Measurements from ENCODE around the gene PSMC3IP.
"Not testable (repeated sequence)": the region's sequence is repeated elsewhere in the genome, so short reads cannot be mapped to it uniquely, and the experiment has no call there.

The PSMC3IP gene

DNA sequence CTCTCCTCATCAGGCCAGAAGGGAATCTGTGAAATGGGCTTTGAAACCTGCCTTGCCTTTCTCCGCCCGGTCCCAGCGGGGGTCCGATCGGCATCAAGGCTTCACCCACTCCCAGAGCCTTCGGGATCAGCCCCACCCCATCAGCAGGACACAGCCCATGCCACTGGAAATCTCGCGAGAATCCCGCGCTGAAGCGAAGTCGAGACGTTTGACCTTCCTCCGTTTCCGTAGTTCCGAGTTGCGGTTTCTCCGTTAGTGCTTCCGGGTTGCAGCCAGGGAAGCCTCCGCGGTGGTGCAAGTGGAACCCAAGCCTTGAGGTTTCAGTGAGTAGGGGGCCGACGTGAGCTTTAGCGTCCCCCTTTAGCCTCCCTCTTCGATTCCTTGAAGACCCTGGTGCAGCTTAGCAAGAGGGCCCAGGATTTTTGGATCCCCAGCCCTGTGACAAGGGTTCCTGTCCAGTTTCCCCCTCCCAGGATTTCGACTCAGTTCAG is 15.6 kb downstream of the PSMC3IP start, which contains the start of gene COASY:
COASY (plus strand) TSS at position 252 of the 491 bp plus-strand sequence. CDS start 475 bp downstream, outside the sequence.
- DNase-seq (ENCODE audit: low read depth): peak; percentile 81

DNA sequence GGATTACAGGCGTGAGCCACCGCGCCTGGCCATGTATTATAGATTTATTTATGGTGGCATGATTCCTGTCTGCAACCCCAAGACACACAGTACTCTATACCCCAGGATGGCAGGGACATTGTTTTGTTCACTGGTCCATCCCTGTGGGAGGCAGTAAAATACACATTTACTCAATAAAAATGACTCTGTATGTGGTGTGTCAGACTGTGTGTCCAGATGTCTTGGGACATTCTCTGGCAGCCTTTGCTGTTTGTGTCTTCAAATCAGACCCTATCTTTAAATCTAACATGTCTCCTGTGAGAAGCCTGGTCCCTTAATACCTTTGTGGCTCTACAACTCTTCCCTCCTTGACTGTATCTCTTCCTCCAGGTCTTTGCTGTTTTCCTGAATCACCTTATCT is 17.3 kb downstream of the PSMC3IP start:
- no peak for DNase-seq (ENCODE audit: low read depth)

DNA sequence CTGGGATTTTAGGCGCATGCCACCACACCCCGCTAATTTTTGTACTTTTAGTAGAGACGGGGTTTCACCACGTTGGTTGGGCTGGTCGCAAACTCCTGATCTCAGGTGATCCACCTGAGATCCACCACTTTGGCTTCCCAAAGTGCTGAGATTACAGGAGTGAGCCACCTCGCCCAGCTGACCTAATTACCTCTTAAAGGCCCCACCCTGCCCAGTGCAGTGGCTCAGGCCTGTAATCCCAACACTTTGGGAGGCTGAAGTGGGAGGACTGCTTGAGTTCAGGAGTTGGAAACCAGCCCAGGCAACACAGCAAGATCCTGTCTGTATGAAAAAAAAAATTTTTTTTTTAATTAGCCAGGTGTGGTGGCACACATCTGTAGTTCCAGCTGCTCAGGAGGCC is 18.5 kb downstream of the PSMC3IP start:
- DNase-seq (ENCODE audit: low read depth): no peak

DNA sequence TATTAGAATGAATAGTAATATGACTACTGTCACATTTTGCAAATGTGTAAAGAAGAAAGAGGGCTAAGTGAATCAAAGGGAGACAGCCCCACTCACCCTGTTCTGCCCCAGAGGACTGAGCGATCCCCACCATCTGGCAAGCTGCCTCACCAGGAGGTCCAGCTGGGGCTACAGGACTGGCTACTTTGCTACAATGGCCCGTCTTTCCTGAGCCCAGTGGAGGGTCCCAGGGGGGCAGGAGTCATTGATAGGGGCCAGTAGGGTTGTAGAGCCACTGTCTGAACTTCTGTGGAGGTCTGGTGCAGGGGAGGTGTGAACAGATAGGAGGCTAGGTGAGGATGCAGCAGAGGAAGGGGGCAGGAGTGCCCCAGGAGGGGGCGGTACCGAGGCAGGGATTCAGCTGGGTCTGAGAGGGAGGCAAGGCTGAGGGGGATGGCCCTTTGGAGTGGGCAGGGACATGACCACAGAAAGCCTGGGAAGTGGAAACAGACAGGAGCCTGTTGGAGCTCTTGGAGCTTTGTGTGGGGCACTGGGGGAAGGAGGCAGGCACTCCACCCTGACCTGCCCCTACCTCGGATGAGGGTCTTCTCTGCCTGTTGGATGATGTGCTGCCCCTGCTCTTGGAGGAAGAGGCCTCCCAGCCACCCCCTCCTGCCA is 21.4 kb downstream of the PSMC3IP start:
- DNase-seq (ENCODE audit: low read depth): not testable (repeated sequence)

DNA sequence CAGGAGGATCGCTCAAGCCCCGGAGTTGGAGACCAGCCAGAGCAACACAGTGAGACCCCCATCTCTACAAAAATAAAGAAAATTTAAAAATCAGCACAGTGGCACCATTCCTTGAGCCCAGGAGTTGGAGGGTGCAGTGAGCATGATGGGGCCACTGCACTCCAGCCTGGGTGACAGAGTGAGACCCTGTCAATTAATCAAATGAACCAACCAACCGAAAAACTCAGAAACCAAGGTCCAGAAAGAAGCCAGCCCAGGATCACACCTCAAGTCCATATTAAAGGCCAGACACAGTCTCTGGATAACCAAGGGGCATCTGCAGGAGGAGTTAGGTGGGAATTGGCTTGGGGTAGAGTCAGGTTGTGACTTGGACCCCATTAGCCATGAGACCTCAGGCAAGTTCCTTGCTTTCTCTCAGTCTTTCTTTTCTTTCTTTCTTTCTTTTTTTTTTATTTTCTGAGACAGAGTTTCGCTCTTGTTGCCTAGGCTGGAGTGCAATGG is 22.4 kb downstream of the PSMC3IP start:
- no peak for DNase-seq (ENCODE audit: low read depth)

GRCh38 chr17:42554250-42555121 is 23.0 kb downstream of the PSMC3IP start:
- DNase-seq (ENCODE audit: low read depth): peak; percentile 58

DNA sequence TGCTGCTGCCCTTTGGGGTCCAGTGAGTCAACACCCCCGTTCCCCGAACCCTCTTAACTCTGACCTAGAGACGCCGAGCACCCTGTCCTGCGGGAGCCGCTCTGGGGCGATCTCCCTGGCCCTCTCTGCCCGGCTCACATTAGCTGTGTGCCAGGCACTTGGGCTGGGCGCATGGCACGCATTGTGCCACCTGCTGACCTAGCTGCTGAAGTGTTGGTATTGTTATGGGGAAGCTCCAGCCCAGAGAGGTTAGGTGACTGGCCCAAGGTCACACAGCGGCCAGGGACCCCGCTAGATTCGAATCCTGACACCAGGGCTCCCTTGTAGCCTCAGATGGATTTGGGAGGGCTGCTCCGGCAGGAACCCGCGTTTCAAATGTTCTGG is 23.7 kb downstream of the PSMC3IP start:
- no peak for DNase-seq (ENCODE audit: low read depth)

DNA sequence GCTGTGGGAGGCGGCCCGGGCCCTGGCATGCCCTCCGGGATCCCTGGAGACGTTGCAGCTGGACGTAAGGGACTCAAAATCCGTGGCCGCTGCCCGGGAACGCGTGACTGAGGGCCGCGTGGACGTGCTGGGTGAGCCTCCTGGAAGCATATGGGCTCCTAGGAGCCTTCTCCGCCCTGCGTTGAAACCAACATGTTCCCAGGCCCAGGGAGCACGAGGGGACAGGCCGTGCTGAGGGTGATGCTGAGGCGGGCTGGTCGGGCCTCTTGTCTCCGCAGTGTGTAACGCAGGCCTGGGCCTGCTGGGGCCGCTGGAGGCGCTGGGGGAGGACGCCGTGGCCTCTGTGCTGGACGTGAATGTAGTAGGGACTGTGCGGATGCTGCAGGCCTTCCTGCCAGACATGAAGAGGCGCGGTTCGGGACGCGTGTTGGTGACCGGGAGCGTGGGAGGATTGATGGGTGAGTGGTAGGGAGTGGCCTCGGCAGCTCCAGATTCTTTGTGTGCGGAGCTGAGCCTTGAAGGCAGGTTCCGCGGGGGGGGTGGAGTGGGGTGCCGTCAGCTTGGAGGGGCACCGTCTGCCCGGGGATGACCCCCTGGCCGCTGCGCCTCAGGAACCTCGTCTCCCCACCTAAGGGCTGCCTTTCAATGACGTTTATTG is 24.2 kb downstream of the PSMC3IP start:
- DNase-seq (ENCODE audit: low read depth): no peak

GRCh38 chr17:42552736-42553135 is 24.8 kb downstream of the PSMC3IP start, which contains the start of gene HSD17B1:
Gene HSD17B1 (plus strand): TSS chr17:42552923. CDS start chr17:42552934, 11 bp downstream.
- not testable (repeated sequence) for DNase-seq (ENCODE audit: low read depth)

DNA sequence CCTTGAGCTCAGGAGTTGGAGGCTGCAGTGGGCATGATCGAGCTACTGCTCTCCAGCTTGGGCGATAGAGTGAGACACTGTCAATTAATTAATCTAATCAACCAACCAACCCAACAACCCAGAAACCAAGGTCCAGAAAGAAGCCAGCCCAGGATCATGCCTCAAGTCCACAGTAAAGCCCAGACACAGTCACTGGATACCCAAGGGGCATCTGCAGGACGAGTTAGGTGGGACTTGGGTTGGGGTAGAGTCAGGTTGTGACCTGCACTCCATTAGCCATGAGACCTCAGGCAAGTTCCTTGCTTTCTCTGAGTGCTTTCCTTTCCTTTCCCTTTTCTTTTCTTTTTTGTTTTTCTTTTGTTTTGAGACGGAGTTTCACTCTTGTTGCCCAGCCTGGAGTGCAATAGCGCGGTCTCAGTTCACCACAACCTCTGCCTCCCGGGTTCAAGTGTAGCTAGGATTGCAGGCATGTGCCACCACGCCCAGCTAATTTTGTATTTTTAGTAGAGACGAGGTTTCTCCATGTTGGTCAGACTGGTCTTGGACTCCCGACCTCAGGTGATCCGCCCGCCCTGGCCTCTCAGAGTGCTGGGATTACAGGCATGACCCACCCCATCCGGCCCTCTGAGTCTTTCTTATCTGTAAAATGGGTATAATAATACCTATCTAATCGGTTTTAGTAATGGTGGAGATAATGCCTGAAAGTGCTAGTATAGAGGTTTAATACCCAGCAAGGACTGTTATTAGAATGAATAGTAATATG is 28.4 kb downstream of the PSMC3IP start:
- DNase-seq (ENCODE audit: low read depth): no peak

DNA sequence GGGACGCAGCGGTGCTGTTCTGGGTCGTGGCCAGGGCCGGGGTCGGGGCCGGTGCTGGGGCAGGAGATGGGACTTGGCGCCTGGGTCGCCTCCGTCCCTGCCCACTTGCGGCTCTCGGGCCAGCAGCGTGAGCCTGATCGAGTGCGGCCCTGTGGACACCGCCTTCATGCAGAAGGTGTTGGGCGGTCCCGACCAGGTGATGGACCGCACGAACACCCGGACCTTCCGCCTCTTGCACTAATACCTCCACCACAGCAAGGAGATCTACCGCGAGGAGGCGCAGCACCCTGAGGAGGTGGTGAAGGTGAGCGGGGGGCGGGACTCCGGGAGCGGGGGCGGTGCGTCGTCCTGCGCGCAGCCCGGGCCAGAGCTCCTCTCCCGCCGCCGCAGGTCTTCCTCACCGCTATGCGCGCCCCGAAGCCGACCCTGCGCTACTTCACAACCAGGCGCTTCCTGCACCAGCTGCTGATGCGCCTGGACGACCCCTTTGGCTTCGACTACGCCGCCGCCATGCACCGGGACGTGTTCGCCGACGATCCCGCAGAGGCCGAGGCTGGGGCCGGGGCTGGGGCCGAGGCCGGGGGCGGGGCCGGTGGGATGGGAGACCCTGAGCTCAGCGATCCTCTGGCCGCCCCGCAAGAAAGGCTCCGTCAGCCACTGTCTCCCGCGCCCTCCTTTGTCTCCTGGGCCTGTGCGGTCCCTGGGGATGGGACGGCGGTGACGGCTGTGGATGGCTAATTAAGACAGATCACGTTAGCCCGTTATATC is 29.3 kb downstream of the PSMC3IP start:
- peak; percentile 75 for DNase-seq (ENCODE audit: low read depth)

- no peak for DNase-seq (ENCODE audit: low read depth)
Measured at GRCh38 chr17:42547698-42548069, 29.8 kb downstream of the PSMC3IP start.

- no peak for DNase-seq (ENCODE audit: low read depth)
Measured at GRCh38 chr17:42547001-42547461, 30.5 kb downstream of the PSMC3IP start.

GRCh38 chr17:42545755-42546505 is 31.6 kb downstream of the PSMC3IP start:
- DNase-seq (ENCODE audit: low read depth): not testable (repeated sequence)

GRCh38 chr17:42544874-42545283 is 32.6 kb downstream of the PSMC3IP start:
- no peak for DNase-seq (ENCODE audit: low read depth)

DNA sequence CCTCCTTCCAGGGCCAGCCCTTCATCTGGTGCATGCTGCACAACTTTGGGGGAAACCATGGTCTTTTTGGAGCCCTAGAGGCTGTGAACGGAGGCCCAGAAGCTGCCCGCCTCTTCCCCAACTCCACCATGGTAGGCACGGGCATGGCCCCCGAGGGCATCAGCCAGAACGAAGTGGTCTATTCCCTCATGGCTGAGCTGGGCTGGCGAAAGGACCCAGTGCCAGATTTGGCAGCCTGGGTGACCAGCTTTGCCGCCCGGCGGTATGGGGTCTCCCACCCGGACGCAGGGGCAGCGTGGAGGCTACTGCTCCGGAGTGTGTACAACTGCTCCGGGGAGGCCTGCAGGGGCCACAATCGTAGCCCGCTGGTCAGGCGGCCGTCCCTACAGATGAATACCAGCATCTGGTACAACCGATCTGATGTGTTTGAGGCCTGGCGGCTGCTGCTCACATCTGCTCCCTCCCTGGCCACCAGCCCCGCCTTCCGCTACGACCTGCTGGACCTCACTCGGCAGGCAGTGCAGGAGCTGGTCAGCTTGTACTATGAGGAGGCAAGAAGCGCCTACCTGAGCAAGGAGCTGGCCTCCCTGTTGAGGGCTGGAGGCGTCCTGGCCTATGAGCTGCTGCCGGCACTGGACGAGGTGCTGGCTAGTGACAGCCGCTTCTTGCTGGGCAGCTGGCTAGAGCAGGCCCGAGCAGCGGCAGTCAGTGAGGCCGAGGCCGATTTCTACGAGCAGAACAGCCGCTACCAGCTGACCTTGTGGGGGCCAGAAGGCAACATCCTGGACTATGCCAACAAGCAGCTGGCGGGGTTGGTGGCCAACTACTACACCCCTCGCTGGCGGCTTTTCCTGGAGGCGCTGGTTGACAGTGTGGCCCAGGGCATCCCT is 34.1 kb downstream of the PSMC3IP start:
- no peak for DNase-seq (ENCODE audit: low read depth)

GRCh38 chr17:42541041-42541833 is 36.3 kb downstream of the PSMC3IP start:
- DNase-seq (ENCODE audit: low read depth): no peak

GRCh38 chr17:42540558-42540957 is 37.0 kb downstream of the PSMC3IP start:
- DNase-seq (ENCODE audit: low read depth): not testable (repeated sequence)
